ENCODE measurements around the gene NABP1. TPM values are rescaled to one million over a fixed set of nuclear protein-coding genes. Genes with fewer than 3 reads are reported as not detected.
A peak's percentile ranks its signal among the peaks of the same experiment; 100 is the strongest.

Gene NABP1
- total RNA-seq, 1 donor from 2014 or later = 51.0 TPM

GRCh38 chr2:191676790-191677645 lies 918 bp upstream of the NABP1 start:
- Mint-ChIP-seq H3K36me3 (ENCODE audit: low read depth) (peaks cover 19% of the 10 kb centered on the region), H3K27ac (peak overlapping the region; percentile 98), H3K4me3 (peak overlapping the region; percentile 94), H3K9me3 (peaks cover 14% of the 10 kb centered on the region), H3K27me3 (ENCODE audit: insufficient read depth) (no peaks in the 10 kb centered on the region), H3K4me1 (ENCODE audit: low read depth) (peaks cover 55% of the 10 kb centered on the region)
- peak; percentile 58 for DNase-seq (ENCODE audit: low spot score)
- intact Hi-C loops (cut with micrococcal nuclease) = loop anchor here (1.0 to 5.0 kb wide), 7 partner anchors 40 to 1140 kb away; partner anchors contain the start of gene STAT4

- no peaks in the 10 kb centered on the region for H3K27me3 Mint-ChIP-seq (ENCODE audit: insufficient read depth)
- peaks cover 4% of the 10 kb centered on the region for H3K9me3 Mint-ChIP-seq
- intact Hi-C loops (cut with micrococcal nuclease) = loop anchor here (1.0 to 5.0 kb wide), 4 partner anchors 564 to 1141 kb away; no protein-coding TSS in a partner anchor
- peak; percentile 25 for DNase-seq (ENCODE audit: low spot score)
- peak overlapping the region; percentile 98 for H3K27ac Mint-ChIP-seq
- H3K36me3 Mint-ChIP-seq (ENCODE audit: low read depth) = peaks cover 34% of the 10 kb centered on the region
- H3K4me1 Mint-ChIP-seq (ENCODE audit: low read depth) = peaks cover 70% of the 10 kb centered on the region
- H3K4me3 Mint-ChIP-seq = peak overlapping the region; percentile 94
Observed at GRCh38 chr2:191678437-191679100, 633 bp downstream of the NABP1 start.

DNA sequence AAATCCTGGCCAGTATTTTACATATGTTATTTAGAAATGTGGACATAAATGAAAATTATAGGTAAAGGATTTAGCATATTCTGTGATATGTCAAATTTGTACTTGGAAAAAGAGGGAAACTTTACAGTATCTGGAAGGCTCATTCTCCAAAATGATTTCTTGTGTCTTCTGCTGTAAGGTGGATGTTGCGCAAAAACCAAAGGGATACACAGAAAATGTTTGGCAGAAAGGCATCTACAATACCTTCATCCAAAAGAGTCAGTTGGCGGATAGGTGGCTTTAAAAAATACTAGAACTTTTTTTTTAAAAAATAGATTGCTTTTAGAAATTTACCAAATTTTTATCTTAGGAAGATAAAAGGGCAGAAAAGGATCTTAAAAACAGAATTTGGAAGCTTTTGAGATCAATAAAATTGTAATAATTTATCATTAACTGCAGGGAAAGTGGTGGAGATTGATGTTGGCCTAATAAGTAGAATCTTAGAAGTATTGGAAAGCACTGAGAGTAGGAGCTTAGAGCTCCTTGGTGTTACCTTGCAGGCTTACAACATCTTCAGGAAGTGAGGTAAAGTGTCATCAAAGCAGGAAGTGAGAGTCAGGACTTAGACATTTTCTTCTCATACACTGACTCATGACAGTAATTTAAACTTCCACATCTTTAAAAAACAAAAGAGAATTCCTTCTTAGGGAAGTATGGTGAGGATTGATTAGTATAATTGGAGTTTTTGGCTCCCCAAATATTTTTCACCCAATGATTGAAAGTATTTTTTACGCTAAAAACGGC lies 2.1 kb downstream of the NABP1 start:
- DNase-seq (ENCODE audit: low spot score) = no peak
- Mint-ChIP-seq H3K36me3 (ENCODE audit: low read depth) (peaks cover 43% of the 10 kb centered on the region), H3K9me3 (no peaks in the 10 kb centered on the region), H3K27ac (peak overlapping the region; percentile 98), H3K27me3 (ENCODE audit: insufficient read depth) (no peaks in the 10 kb centered on the region), H3K4me1 (ENCODE audit: low read depth) (peaks cover 74% of the 10 kb centered on the region), H3K4me3 (peak overlapping the region; percentile 94)
- intact Hi-C loops (cut with micrococcal nuclease) = loop anchor here (1.0 to 10.0 kb wide), 4 partner anchors 109 to 1895 kb away; partner anchors contain the start of genes ORMDL1 and PMS1

DNA sequence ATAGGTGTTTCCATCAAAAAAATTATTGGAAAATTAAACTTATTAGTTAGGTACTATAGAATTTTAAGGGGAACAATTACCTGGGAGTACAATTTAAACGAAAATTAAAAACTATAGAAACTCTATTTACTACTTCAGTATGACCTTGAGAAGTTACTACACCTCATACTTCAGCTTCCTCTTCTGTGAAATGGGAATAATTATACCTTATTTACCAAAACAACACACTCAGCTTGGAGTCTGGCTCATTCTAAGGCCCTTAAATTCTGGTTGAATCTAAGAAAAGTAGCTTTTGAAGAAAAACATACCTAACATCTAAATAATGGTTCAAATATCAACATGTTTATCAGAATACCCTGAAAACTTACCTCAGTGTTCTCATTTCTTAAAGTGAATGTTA lies 2.7 kb downstream of the NABP1 start:
- Mint-ChIP-seq H3K4me1 (ENCODE audit: low read depth) (peaks cover 72% of the 10 kb centered on the region), H3K36me3 (ENCODE audit: low read depth) (peaks cover 50% of the 10 kb centered on the region)

DNA sequence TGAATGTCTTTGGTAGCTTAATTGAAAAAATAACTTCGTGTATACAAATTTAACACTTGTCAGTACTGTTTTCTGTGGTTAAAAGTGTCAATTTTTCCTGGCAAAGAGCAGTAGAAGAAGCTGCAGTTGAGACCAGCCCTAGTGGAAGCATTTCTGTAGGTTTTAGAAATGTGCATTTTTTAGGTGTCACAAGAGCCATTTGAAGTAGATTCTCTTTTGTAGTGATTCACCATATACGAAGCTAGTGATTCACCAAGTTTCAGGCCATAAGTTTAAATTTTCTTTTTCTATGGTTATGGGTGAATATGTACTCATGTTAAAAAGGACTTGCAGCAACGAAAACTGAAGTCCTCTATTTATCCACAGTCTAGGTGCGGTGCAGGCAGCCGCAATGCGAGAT lies 4.2 kb downstream of the NABP1 start:
- no peak for DNase-seq (ENCODE audit: low spot score)
- H3K4me1 Mint-ChIP-seq (ENCODE audit: low read depth) = peaks cover 72% of the 10 kb centered on the region
- intact Hi-C loops (cut with micrococcal nuclease) = loop anchor here (1.0 to 10.0 kb wide), 3 partner anchors 9 to 1897 kb away; partner anchors contain the start of genes ORMDL1, PMS1 and STAT1
- peak overlapping the region; percentile 69 for H3K4me3 Mint-ChIP-seq
- peak overlapping the region; percentile 41 for H3K27ac Mint-ChIP-seq
- H3K27me3 Mint-ChIP-seq (ENCODE audit: insufficient read depth) = no peaks in the 10 kb centered on the region
- peaks cover 63% of the 10 kb centered on the region for H3K36me3 Mint-ChIP-seq (ENCODE audit: low read depth)
- no peaks in the 10 kb centered on the region for H3K9me3 Mint-ChIP-seq

More for the DNA sequence above, 2.7 kb downstream of the NABP1 start:
- DNase-seq (ENCODE audit: low spot score) = no peak
- Mint-ChIP-seq H3K27me3 (ENCODE audit: insufficient read depth) (no peaks in the 10 kb centered on the region), H3K9me3 (no peaks in the 10 kb centered on the region), H3K27ac (peak overlapping the region; percentile 98), H3K4me3 (peak overlapping the region; percentile 94)
- intact Hi-C loops (cut with micrococcal nuclease) = loop anchor here (1.0 to 10.0 kb wide), 2 partner anchors 109 to 1896 kb away; partner anchors contain the start of genes ORMDL1 and PMS1

- peaks cover 64% of the 10 kb centered on the region for H3K36me3 Mint-ChIP-seq (ENCODE audit: low read depth)
Observed at GRCh38 chr2:191686066-191686465, 8.1 kb downstream of the NABP1 start.

DNA sequence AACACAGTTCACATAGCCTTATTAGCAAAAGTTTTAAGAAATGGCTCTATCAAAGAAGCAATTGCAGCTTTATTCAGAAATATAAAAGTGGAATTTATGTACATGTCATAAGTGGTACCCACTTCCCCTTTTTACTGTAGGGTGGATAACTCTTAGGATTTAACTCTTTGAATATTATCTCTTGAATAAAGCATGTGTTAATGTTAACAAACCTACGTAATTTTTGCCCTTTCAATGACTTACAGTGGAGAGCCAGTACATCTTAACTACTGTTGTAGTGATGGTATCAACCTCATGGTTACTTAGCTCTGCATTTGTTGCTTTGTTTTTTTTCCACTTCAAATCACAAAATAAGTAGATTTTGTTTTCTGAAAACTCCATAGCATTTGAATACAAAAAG lies 8.8 kb downstream of the NABP1 start:
- intact Hi-C loops (cut with micrococcal nuclease) = loop anchor here (10.0 kb wide), 1 partner anchor 1902 kb away; the partner anchor contains the start of genes ORMDL1 and PMS1
- Mint-ChIP-seq H3K4me1 (ENCODE audit: low read depth) (peaks cover 85% of the 10 kb centered on the region), H3K36me3 (ENCODE audit: low read depth) (peaks cover 61% of the 10 kb centered on the region), H3K27me3 (ENCODE audit: insufficient read depth) (no peaks in the 10 kb centered on the region), H3K9me3 (no peaks in the 10 kb centered on the region), H3K4me3 (no peak overlapping the region), H3K27ac (no peak overlapping the region)
- DNase-seq (ENCODE audit: low spot score) = no peak

More at GRCh38 chr2:191686066-191686465, 8.1 kb downstream of the NABP1 start:
- peaks cover 86% of the 10 kb centered on the region for H3K4me1 Mint-ChIP-seq (ENCODE audit: low read depth)
- H3K27ac Mint-ChIP-seq = peak overlapping the region; percentile 10
- H3K9me3 Mint-ChIP-seq = no peaks in the 10 kb centered on the region
- intact Hi-C loops (cut with micrococcal nuclease) = loop anchor here (10.0 kb wide), 1 partner anchor 1901 kb away; the partner anchor contains the start of genes ORMDL1 and PMS1
- no peak for DNase-seq (ENCODE audit: low spot score)
- H3K27me3 Mint-ChIP-seq (ENCODE audit: insufficient read depth) = no peaks in the 10 kb centered on the region
- no peak overlapping the region for H3K4me3 Mint-ChIP-seq

DNA sequence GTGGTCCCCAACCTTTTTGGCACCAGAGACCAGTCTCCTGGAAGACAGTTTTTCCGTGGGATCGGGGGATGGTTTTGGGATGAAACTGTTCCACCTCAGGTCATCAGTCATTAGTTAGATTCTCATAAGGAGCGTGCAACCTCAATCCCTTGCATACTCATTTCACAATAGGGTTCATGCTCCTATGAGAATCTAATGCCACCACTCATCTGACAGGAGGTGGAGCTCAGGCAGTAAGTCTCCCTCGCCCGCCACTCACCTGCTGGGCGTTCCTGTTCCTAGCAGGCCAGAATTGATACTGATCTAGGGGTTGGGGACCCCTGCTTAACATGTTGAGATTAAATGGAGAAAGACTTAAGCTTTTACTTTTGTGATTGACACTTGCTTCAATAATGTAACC lies 9.9 kb downstream of the NABP1 start:
- DNase-seq (ENCODE audit: low spot score) = no peak
- peaks cover 74% of the 10 kb centered on the region for H3K4me1 Mint-ChIP-seq (ENCODE audit: low read depth)
- intact Hi-C loops (cut with micrococcal nuclease) = loop anchor here (10.0 kb wide), 1 partner anchor 1903 kb away; the partner anchor contains the start of genes ORMDL1 and PMS1
- H3K9me3 Mint-ChIP-seq = no peaks in the 10 kb centered on the region
- H3K36me3 Mint-ChIP-seq (ENCODE audit: low read depth) = peaks cover 51% of the 10 kb centered on the region
- H3K4me3 Mint-ChIP-seq = no peak overlapping the region
- no peaks in the 10 kb centered on the region for H3K27me3 Mint-ChIP-seq (ENCODE audit: insufficient read depth)
- no peak overlapping the region for H3K27ac Mint-ChIP-seq

- Mint-ChIP-seq H3K36me3 (ENCODE audit: low read depth) (peaks cover 48% of the 10 kb centered on the region), H3K27ac (peak overlapping the region; percentile 45), H3K4me1 (ENCODE audit: low read depth) (peaks cover 68% of the 10 kb centered on the region), H3K9me3 (no peaks in the 10 kb centered on the region), H3K4me3 (no peak overlapping the region), H3K27me3 (ENCODE audit: insufficient read depth) (no peaks in the 10 kb centered on the region)
- intact Hi-C loops (cut with micrococcal nuclease) = loop anchor here (10.0 kb wide), 1 partner anchor 1904 kb away; the partner anchor contains the start of genes ORMDL1 and PMS1
- no peak for DNase-seq (ENCODE audit: low spot score)
Observed at GRCh38 chr2:191688934-191689695, 11.2 kb downstream of the NABP1 start.

DNA sequence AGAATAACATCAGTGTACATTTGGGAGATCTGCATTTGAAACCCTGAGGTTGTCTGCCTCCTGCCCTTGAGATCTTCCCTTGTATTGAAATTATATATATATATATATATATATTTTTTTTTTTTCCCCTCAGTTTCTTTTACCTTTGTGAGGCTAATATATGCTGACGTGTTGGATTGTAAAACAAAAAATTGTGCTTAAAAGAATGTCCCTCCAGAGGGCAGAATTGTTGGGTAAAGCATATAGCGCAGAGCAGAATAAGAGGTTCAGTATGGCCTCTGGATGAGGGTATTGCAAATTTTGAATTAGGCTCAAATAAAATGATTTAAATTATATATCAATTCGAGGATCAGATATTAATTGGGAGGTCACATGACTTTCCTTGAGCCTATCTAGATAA lies 12.4 kb downstream of the NABP1 start:
- Mint-ChIP-seq H3K4me1 (ENCODE audit: low read depth) (peaks cover 68% of the 10 kb centered on the region), H3K27me3 (ENCODE audit: insufficient read depth) (no peaks in the 10 kb centered on the region), H3K9me3 (no peaks in the 10 kb centered on the region), H3K27ac (no peak overlapping the region), H3K36me3 (ENCODE audit: low read depth) (peaks cover 42% of the 10 kb centered on the region), H3K4me3 (no peak overlapping the region)
- intact Hi-C loops (cut with micrococcal nuclease) = loop anchor here (2.0 to 5.0 kb wide), 2 partner anchors 57 to 526 kb away; no protein-coding TSS in a partner anchor
- no peak for DNase-seq (ENCODE audit: low spot score)

- peaks cover 60% of the 10 kb centered on the region for H3K4me1 Mint-ChIP-seq (ENCODE audit: low read depth)
- intact Hi-C loops (cut with micrococcal nuclease) = loop anchor here (1.0 to 5.0 kb wide), 7 partner anchors 9 to 526 kb away; no protein-coding TSS in a partner anchor
- peak; percentile 31 for DNase-seq (ENCODE audit: low spot score)
- no peak overlapping the region for H3K4me3 Mint-ChIP-seq
- H3K36me3 Mint-ChIP-seq (ENCODE audit: low read depth) = peaks cover 38% of the 10 kb centered on the region
- H3K27me3 Mint-ChIP-seq (ENCODE audit: insufficient read depth) = no peaks in the 10 kb centered on the region
- H3K9me3 Mint-ChIP-seq = no peaks in the 10 kb centered on the region
- H3K27ac Mint-ChIP-seq = peak overlapping the region; percentile 67
Observed at GRCh38 chr2:191691016-191691735, 13.2 kb downstream of the NABP1 start.
